Anterior cingulate cortex (tissue), 58 donors: Measurements from ENCODE around the gene DCAF15.

Experiments used
- DNase-seq, 58 donors: peaks; one replicate each; lab custom pipeline; 2025; lab: John Stamatoyannopoulos, UW

DCAF15 gene

DNA sequence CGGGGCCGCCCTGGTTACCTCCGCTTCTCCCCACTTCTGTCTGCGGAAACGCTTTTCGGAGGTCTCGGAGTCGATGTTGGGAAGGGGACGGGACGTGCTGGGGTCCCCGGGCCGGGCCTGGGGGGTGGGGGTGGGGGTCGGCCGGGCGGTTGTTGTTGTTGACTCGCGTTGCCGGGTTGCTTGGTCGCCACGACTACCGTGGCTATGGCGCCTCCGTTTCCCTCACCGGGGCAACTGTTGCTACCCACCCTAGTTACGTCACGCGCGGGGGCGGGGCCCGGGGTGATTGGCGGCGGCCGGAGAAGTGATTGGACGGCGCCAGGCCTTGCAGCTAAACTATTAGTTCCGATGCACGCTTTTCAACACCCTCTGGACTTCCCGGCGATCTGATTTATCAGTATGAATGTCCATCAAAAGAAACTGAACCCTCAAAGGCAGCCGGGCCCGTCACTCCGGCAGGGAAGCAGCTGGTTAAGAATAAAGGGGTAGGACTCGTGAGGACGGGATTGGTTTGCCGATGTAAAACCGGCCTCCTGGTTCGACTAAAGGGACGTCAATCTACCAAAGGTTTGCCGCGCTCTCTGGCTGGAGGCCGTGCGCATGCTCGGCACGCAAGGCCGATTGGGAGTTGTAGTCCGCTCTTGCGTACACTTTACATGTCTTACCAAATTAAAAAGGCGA lies 53.9 kb downstream of the DCAF15 start, which contains the start of gene RFX1:
Gene RFX1 (minus strand): TSS at position 236 of the 681 bp plus-strand sequence. CDS start 12,477 bp downstream, outside the sequence.
- DNase-seq, result peak; percentile 90 to 100 (median 99)

DNA sequence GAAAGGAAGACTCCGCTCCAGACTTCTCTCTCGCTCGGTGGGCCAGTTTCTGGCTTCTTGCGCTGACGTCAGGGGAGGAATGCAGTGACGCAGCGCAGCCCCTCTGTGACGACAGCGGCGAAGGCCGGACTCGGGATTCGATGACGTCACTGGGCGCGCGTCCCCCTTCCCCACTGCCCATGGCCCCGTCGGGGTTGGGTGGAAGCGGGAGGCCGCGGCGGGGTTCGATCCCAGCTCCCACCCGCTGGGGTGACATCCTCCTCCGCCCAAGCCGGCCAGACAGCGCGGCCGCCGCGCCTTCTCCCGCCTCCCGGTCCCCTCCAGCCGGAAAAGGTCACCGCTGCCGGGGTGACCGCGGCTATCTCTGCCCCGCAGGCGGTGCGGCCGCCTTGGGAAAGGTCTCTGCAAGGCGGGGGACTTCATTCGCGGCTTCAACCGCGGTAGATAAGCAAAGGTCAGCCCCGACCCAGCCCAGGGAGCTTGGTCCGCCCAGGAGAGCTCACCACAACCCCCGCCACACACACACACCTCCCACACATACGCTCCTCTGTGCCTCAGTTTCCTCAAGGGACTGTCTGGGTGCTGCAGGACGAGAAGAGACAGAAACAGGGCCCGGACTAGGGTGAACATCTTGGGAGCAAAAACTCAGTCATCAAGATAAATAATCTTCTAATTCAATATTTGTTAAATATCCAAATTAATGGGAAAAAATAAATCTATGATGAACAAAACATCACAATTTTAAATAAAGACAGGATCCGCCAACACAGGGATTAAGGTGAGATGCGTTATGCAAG lies 54.7 kb downstream of the DCAF15 start:
- DNase-seq, result peak in 23 of 58 donors; percentile 45 to 98 (median 91)
